A549 (cell line): Measurements from ENCODE around the gene DPT. TPM values are rescaled to one million over a fixed set of nuclear protein-coding genes. Genes with fewer than 3 reads are reported as not detected.

Experiments
- ATAC-seq, 2 experiments: fragments of 200-7000 bp in 1 of 2; fragments of >200 bp in 1 of 2; cut with Nextera tagmentation in 1 of 2; cut with Tn5 transposase in 1 of 2; 3 replicates each; pipeline versions ENCODE4 v1.8.0 to v1.9.1; 2018 to 2020; ENCODE audit warnings: mild to moderate bottlenecking in 1 of 2, moderate library complexity in 1 of 2
- CTCF ChIA-PET: fragments of 300-600 bp; sonication (Branson Sonifier 250); formaldehyde crosslinking; extraction: SDS; loops from one replicate; lab custom pipeline; 2021; ENCODE audit warnings: antibody characterized with exemption, inconsistent platforms; lab: Yijun Ruan, JAX
- POLR2A ChIA-PET: fragments of 350-600 bp; formaldehyde crosslinking; extraction: SDS; loops from one replicate; lab custom pipeline; 2021; ENCODE audit warnings: antibody characterized with exemption, inconsistent platforms; lab: Yijun Ruan, JAX
- DNase-seq, 2 experiments: peaks; one replicate each; pipeline versions ENCODE4 v3.0.0 to v3.0.0-alpha.2; 2011 to 2016; ENCODE audit warnings: low read depth in 1 of 2, low spot score in 1 of 2
- FAIRE-seq: peaks from 2 replicates; lab custom pipeline; 2011; peaks lifted over from hg19 to GRCh38; lab: Jason Lieb, UNC
- H3K27ac ChIP-seq, 2 experiments: fragments of >200 bp; sonication (Bioruptor Twin); formaldehyde crosslinking; 3 replicates each; pipeline ENCODE4 v1.5.1; 2016 to 2017
- H3K4me1 ChIP-seq: fragments of >200 bp; sonication (Bioruptor Twin); formaldehyde crosslinking; 3 replicates; pipeline ENCODE4 v1.6.1; 2016
- H3K4me2 ChIP-seq: fragments of >200 bp; sonication (Bioruptor Twin); formaldehyde crosslinking; 3 replicates; pipeline ENCODE4 v1.6.1; 2016
- H3K4me3 ChIP-seq: fragments of >200 bp; sonication (Bioruptor Twin); formaldehyde crosslinking; 3 replicates; pipeline ENCODE4 v1.5.1; 2016
- H3K9me3 ChIP-seq: fragments of >200 bp; sonication (Bioruptor Twin); formaldehyde crosslinking; 3 replicates; pipeline ENCODE4 v1.6.1; 2016
- BHLHE40 ChIP-seq: IDR thresholded peaks from 2 replicates; pipeline ENCODE4 v1.6.1; 2012; ENCODE audit warnings: low read depth, low read length, inconsistent platforms
- CBX2 ChIP-seq: fragments of 200-600 bp; sonication (generic); IDR thresholded peaks from 2 replicates; pipeline ENCODE4 v1.6.1; 2016; ENCODE audit warnings: low read depth, mild to moderate bottlenecking, borderline replicate concordance
- CEBPB ChIP-seq, 2 experiments: fragments of >200 bp in 1 of 2; sonication (Bioruptor Twin) in 1 of 2; formaldehyde crosslinking in 1 of 2; IDR thresholded peaks; 2 replicates each; pipeline ENCODE4 v1.6.1; 2012 to 2016
- EHF ChIP-seq: fragments of 250-450 bp; sonication (Bioruptor Pico); IDR thresholded peaks from 2 replicates; pipeline ENCODE4 v1.5.0; 2020; ENCODE audit warnings: mild to moderate bottlenecking
- FOSB ChIP-seq: fragments of 250-450 bp; sonication (Bioruptor Pico); IDR thresholded peaks from 2 replicates; pipeline ENCODE4 v1.5.0; 2020; ENCODE audit warnings: mild to moderate bottlenecking, moderate library complexity
- GATA3 ChIP-seq: IDR thresholded peaks from 2 replicates; pipeline ENCODE4 v1.6.1; 2012; ENCODE audit warnings: borderline replicate concordance
- HDAC2 ChIP-seq: fragments of 200-600 bp; sonication (generic); IDR thresholded peaks from 2 replicates; pipeline ENCODE4 v1.6.1; 2016
- HOXB13 ChIP-seq: fragments of 250-450 bp; sonication (Bioruptor Pico); IDR thresholded peaks from 2 replicates; pipeline ENCODE4 v1.5.0; 2020; ENCODE audit warnings: low read depth, mild to moderate bottlenecking, moderate library complexity
- JUN ChIP-seq, 2 experiments: fragments of >200 bp; sonication (Bioruptor Twin); formaldehyde crosslinking; IDR thresholded peaks; 2 replicates in 1 of 2; 3 replicates in 1 of 2; pipeline ENCODE4 v1.6.1; 2016 to 2017
- JUNB ChIP-seq: fragments of >200 bp; sonication (Bioruptor Twin); formaldehyde crosslinking; IDR thresholded peaks from 2 replicates; pipeline ENCODE4 v1.6.1; 2016
- KDM5A ChIP-seq: fragments of 200-600 bp; sonication (generic); IDR thresholded peaks from 2 replicates; pipeline ENCODE4 v1.6.1; 2016; ENCODE audit warnings: antibody characterized with exemption, mild to moderate bottlenecking
- MAFK ChIP-seq: fragments of 450-650 bp; IDR thresholded peaks from 2 replicates; pipeline ENCODE4 v1.6.1; 2014; ENCODE audit not compliant: partially characterized antibody
- MYC ChIP-seq: IDR thresholded peaks from 2 replicates; pipeline ENCODE4 v1.6.1; 2012; ENCODE audit warnings: mild to moderate bottlenecking, inconsistent platforms, low read length, improper control_type of control experiment, borderline replicate concordance
- NFE2L2 ChIP-seq: fragments of 150-350 bp; conservative IDR thresholded peaks from 2 replicates; pipeline ENCODE4 v1.6.1; 2014; ENCODE audit warnings: low read length
- NPAS2 ChIP-seq: fragments of 250-450 bp; sonication (Bioruptor Pico); IDR thresholded peaks from 2 replicates; pipeline ENCODE4 v1.8.0; 2022; ENCODE audit warnings: mild to moderate bottlenecking, moderate library complexity, borderline replicate concordance
- NR3C1 ChIP-seq: fragments of >200 bp; sonication (Bioruptor Twin); formaldehyde crosslinking; IDR thresholded peaks from 3 replicates; pipeline ENCODE4 v1.6.1; 2017
- PHF8 ChIP-seq: fragments of 200-600 bp; sonication (generic); IDR thresholded peaks from 2 replicates; pipeline ENCODE4 v1.6.1; 2016; ENCODE audit warnings: low read depth, mild to moderate bottlenecking, antibody characterized with exemption, moderate library complexity, borderline replicate concordance
- POLR2AphosphoS2 ChIP-seq: conservative IDR thresholded peaks from 2 replicates; pipeline ENCODE4 v1.6.1; 2012; ENCODE audit warnings: low read length, improper control_type of control experiment, inconsistent platforms
- RNF2 ChIP-seq: fragments of 200-600 bp; sonication (generic); IDR thresholded peaks from 2 replicates; pipeline ENCODE4 v1.6.1; 2016; ENCODE audit warnings: low read depth, mild to moderate bottlenecking, antibody characterized with exemption, moderate library complexity, borderline replicate concordance
- TP53 ChIP-seq: fragments of 250-450 bp; sonication (Bioruptor Pico); IDR thresholded peaks from 2 replicates; pipeline ENCODE4 v1.5.0; 2021; ENCODE audit warnings: mild to moderate bottlenecking, moderate library complexity
- ZFP36 ChIP-seq: fragments of 450-650 bp; IDR thresholded peaks from 2 replicates; pipeline ENCODE4 v1.6.1; 2014; ENCODE audit warnings: borderline replicate concordance; ENCODE audit not compliant: partially characterized antibody
- WGBS: methylation state at CpG from one replicate; pipeline ENCODE4 v1.1.6; 2017; ENCODE audit errors: missing lambda C conversion rate; 5-methylcytosine and 5-hydroxymethylcytosine counted together
- polyA minus RNA-seq: library from RNA; depleted of rRNA, polyadenylated mRNA; stranded (reverse); fragments of >200 nt; gene quantifications from 2 replicates; pipeline ENCODE4 v1.2.3, GENCODE V29; 2011; rRNA and poly(A)+ RNA removed
- polyA plus RNA-seq, 4 experiments: library from polyadenylated mRNA; depleted of rRNA in 3 of 4; stranded (reverse); fragments of >200 nt; fragmentation: RNase III in 1 of 4; extraction: RNeasy Plus Mini Kit Qiagen cat#74134 plus additional on column Dnase treatment in 1 of 4; gene quantifications; 2 replicates in 3 of 4; 3 replicates in 1 of 4; pipeline ENCODE4 v1.2.3, GENCODE V29; 2011 to 2017
- TF ChIP-seq, protein P1 (sequence below): fragments of 250-450 bp; sonication (Bioruptor Pico); IDR thresholded peaks from 2 replicates; pipeline ENCODE4 v1.5.0; 2021; ENCODE audit warnings: mild to moderate bottlenecking, moderate library complexity, borderline replicate concordance
- TF ChIP-seq, protein P2 (sequence below): fragments of >200 bp; sonication (Bioruptor Twin); formaldehyde crosslinking; IDR thresholded peaks from 2 replicates; pipeline ENCODE4 v1.6.1; 2016
- TF ChIP-seq, protein P3 (sequence below): fragments of 200-600 bp; sonication (generic); IDR thresholded peaks from 2 replicates; pipeline ENCODE4 v1.6.1; 2016; ENCODE audit warnings: antibody characterized with exemption, mild to moderate bottlenecking, moderate library complexity
- TF ChIP-seq, protein P4 (sequence below): IDR thresholded peaks from 2 replicates; pipeline ENCODE4 v1.6.1; 2012
- TF ChIP-seq, protein P5 (sequence below): fragments of 450-650 bp; IDR thresholded peaks from 2 replicates; pipeline ENCODE4 v1.6.1; 2014; ENCODE audit warnings: antibody characterized with exemption

Gene DPT
- polyA plus RNA-seq (2011; rRNA removed), result not detected in 2 replicates
- not detected in 2 replicates for polyA plus RNA-seq (2012; cell fraction: cytosol; rRNA removed)
- polyA plus RNA-seq (2012; cell fraction: nucleus; rRNA removed), result not detected in 2 replicates
- not detected in 3 replicates for polyA plus RNA-seq (2017; fragmentation: RNase III; extraction: RNeasy Plus Mini Kit Qiagen cat#74134 plus additional on column Dnase treatment)
- not detected in 2 replicates for polyA minus RNA-seq

DNA sequence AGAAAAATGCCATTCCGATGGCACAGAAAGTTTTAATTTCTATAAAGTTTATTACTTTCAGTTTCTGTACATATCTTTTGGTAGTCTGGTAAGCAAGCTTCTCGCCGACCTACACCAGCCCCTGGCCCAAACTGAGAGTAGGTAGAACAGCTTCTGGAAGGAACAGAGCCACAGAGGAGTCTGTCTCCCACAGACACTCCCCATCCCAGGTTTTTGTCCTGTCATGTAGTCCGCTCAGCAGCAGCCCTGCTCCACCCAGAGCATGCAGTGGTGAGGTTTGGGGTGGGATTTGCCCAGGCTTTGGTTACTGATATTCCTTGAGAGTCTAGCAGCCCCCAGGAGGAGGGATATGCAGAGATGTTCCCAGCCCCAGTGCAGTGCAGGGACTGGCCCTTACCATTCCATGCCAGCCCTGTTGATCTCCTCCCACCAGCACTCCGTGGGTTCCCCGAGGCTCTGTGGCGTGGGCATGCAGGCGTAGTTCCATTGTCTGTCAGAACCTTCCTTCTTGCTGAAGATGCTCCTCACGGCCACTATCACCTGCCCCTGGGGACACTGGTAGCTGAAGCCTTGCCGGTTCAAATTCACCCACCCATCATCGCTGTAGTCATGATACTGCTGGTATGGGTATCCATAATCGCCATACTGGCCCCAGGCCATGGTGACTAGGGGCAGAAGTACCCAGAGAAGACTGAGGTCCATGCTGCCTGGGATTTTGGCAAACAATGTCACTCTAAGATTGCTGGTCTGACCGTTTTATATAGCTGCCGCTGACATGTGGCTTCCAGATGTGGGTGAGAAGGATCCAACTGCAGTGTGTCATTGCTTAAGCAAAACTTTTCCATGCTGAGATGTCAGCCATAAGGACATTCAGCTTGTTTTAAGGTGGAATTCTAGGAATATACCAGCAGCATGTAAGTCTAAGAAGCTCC is at the start of gene DPT:
TSS of gene DPT (minus strand) at position 734 of the 932 bp plus-strand sequence. CDS start at position 702, 32 bp downstream.
- no peak for ATAC-seq
- Histone ChIP-seq H3K4me2 (no peak within 1 kb of the TSS), H3K9me3 (no peaks in the 10 kb centered on the region; the same call in 2 of the 3 replicates), H3K4me1 (no peaks in the 10 kb centered on the region), H3K27ac (no peak within 1 kb of the TSS), H3K4me3 (no peak within 1 kb of the TSS)
- FAIRE-seq, result no peak
- TF ChIP-seq, protein P1, sequence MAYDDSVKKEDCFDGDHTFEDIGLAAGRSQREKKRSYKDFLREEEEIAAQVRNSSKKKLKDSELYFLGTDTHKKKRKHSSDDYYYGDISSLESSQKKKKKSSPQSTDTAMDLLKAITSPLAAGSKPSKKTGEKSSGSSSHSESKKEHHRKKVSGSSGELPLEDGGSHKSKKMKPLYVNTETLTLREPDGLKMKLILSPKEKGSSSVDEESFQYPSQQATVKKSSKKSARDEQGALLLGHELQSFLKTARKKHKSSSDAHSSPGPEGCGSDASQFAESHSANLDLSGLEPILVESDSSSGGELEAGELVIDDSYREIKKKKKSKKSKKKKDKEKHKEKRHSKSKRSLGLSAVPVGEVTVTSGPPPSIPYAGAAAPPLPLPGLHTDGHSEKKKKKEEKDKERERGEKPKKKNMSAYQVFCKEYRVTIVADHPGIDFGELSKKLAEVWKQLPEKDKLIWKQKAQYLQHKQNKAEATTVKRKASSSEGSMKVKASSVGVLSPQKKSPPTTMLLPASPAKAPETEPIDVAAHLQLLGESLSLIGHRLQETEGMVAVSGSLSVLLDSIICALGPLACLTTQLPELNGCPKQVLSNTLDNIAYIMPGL (CRISPR knock-in tag), result no peak
- TF ChIP-seq CBX2 (no peak), HOXB13 (no peak), KDM5A (no peak), GATA3 (no peak), JUN (IDR thresholded peaks at IDR 0.05) (no peak), HDAC2 (no peak), FOSB (CRISPR knock-in tag) (no peak), RNF2 (no peak), NR3C1 (no peak), PHF8 (no peak)
- TF ChIP-seq, protein P2, sequence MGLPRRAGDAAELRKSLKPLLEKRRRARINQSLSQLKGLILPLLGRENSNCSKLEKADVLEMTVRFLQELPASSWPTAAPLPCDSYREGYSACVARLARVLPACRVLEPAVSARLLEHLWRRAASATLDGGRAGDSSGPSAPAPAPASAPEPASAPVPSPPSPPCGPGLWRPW, result no peak
- TF ChIP-seq, protein P3, sequence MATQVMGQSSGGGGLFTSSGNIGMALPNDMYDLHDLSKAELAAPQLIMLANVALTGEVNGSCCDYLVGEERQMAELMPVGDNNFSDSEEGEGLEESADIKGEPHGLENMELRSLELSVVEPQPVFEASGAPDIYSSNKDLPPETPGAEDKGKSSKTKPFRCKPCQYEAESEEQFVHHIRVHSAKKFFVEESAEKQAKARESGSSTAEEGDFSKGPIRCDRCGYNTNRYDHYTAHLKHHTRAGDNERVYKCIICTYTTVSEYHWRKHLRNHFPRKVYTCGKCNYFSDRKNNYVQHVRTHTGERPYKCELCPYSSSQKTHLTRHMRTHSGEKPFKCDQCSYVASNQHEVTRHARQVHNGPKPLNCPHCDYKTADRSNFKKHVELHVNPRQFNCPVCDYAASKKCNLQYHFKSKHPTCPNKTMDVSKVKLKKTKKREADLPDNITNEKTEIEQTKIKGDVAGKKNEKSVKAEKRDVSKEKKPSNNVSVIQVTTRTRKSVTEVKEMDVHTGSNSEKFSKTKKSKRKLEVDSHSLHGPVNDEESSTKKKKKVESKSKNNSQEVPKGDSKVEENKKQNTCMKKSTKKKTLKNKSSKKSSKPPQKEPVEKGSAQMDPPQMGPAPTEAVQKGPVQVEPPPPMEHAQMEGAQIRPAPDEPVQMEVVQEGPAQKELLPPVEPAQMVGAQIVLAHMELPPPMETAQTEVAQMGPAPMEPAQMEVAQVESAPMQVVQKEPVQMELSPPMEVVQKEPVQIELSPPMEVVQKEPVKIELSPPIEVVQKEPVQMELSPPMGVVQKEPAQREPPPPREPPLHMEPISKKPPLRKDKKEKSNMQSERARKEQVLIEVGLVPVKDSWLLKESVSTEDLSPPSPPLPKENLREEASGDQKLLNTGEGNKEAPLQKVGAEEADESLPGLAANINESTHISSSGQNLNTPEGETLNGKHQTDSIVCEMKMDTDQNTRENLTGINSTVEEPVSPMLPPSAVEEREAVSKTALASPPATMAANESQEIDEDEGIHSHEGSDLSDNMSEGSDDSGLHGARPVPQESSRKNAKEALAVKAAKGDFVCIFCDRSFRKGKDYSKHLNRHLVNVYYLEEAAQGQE, result no peak
- TF ChIP-seq, protein P4, sequence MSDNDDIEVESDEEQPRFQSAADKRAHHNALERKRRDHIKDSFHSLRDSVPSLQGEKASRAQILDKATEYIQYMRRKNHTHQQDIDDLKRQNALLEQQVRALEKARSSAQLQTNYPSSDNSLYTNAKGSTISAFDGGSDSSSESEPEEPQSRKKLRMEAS, result no peak
- CTCF ChIA-PET, result interaction anchor here (0.7 to 1.5 kb wide), 2 partner anchors 10 to 620 kb away, joined by 3 read pairs; no protein-coding TSS in a partner anchor
- 76% methylated on average over 12 of the region's 14 CpGs for WGBS
- POLR2A ChIA-PET, result no interaction called here
- DNase-seq, result no peak

DNA sequence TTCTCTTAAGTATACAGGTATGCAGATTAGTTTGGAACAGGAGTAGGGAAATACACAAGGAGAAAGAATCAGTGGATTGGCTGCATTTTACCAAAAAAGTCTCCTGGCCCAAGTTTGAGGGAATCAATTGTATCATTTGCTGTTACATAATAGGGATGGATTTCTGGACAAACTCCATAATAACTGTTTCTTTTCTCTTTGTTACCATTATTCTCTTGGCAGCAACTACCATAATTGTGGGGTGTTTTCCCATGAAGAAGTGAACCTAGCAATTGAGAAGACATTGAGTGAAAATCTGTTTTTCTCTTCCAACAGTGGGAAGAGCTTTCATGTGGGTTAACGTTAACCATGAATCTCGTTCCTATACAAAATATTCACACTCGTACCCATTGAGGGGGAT is 46.4 kb upstream of the DPT start:
- DNase-seq (no peak), ATAC-seq (no peak)
- Histone ChIP-seq H3K4me3 (no peak overlapping the region), H3K27ac (no peak overlapping the region), H3K4me2 (no peak overlapping the region), H3K9me3 (no peaks in the 10 kb centered on the region), H3K4me1 (no peaks in the 10 kb centered on the region)
- POLR2A ChIA-PET, result no interaction called here
- 75% methylated on average over 3 of the region's 3 CpGs for WGBS
- TF ChIP-seq MAFK (no peak), ZFP36 (no peak), NPAS2 (CRISPR knock-in tag) (no peak), CEBPB (IDR thresholded peaks at IDR 0.05) (no peak), MYC (no peak), NFE2L2 (no peak), POLR2AphosphoS2 (no peak), EHF (no peak), FOSB (CRISPR knock-in tag) (no peak), HOXB13 (no peak), TP53 (CRISPR knock-in tag) (no peak), BHLHE40 (no peak), JUNB (no peak), NR3C1 (no peak)
- TF ChIP-seq, protein P5, sequence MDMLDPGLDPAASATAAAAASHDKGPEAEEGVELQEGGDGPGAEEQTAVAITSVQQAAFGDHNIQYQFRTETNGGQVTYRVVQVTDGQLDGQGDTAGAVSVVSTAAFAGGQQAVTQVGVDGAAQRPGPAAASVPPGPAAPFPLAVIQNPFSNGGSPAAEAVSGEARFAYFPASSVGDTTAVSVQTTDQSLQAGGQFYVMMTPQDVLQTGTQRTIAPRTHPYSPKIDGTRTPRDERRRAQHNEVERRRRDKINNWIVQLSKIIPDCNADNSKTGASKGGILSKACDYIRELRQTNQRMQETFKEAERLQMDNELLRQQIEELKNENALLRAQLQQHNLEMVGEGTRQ, result no peak
- TF ChIP-seq, all 56 proteins: peak for 0
- no peak for FAIRE-seq
- CTCF ChIA-PET, result interaction anchor here (0.7 to 1.0 kb wide), 2 partner anchors 336 kb away, joined by 3 read pairs; no protein-coding TSS in a partner anchor
